ENCODE results near the gene IL17RB.

The IL17RB gene

GRCh38 chr3:53806182-53807116 lies 39.9 kb upstream of the IL17RB start:
- no peak for TF ChIP-seq CTCF (conservative IDR thresholded peaks at IDR 0.05; ENCODE audit: low read depth)
- no peak overlapping the region for H3K27ac ChIP-seq
- ChIA-PET CTCF (no interaction called here), POLR2A (ENCODE audit: low non-redundant PET) (no interaction called here)
- no peak for DNase-seq (ENCODE audit: low spot score)

GRCh38 chr3:53807117-53807810 lies 39.1 kb upstream of the IL17RB start:
- no peak for TF ChIP-seq CTCF (conservative IDR thresholded peaks at IDR 0.05; ENCODE audit: low read depth)
- no peak for DNase-seq (ENCODE audit: low spot score)
- ChIA-PET POLR2A (ENCODE audit: low non-redundant PET) (no interaction called here), CTCF (no interaction called here)
- H3K27ac ChIP-seq, result no peak overlapping the region

GRCh38 chr3:53808496-53808895 lies 37.9 kb upstream of the IL17RB start:
- no peak for TF ChIP-seq CTCF (conservative IDR thresholded peaks at IDR 0.05; ENCODE audit: low read depth)
- no peak overlapping the region for H3K27ac ChIP-seq
- POLR2A ChIA-PET (ENCODE audit: low non-redundant PET), result no interaction called here
- CTCF ChIA-PET, result no interaction called here
- no peak for DNase-seq (ENCODE audit: low spot score)

GRCh38 chr3:53809267-53809666 lies 37.1 kb upstream of the IL17RB start:
- no peak for TF ChIP-seq CTCF (conservative IDR thresholded peaks at IDR 0.05; ENCODE audit: low read depth)
- no peak overlapping the region for H3K27ac ChIP-seq
- no peak for DNase-seq (ENCODE audit: low spot score)
- POLR2A ChIA-PET (ENCODE audit: low non-redundant PET), result no interaction called here
- CTCF ChIA-PET, result no interaction called here

- ChIA-PET CTCF (no interaction called here), POLR2A (ENCODE audit: low non-redundant PET) (no interaction called here)
- no peak for DNase-seq (ENCODE audit: low spot score)
- no peak for TF ChIP-seq CTCF (conservative IDR thresholded peaks at IDR 0.05; ENCODE audit: low read depth)
- no peak overlapping the region for H3K27ac ChIP-seq
Observed at GRCh38 chr3:53809764-53810400, 36.5 kb upstream of the IL17RB start.

GRCh38 chr3:53811143-53811927 lies 35.0 kb upstream of the IL17RB start:
- no peak for DNase-seq (ENCODE audit: low spot score)
- no peak overlapping the region for H3K27ac ChIP-seq
- ChIA-PET POLR2A (ENCODE audit: low non-redundant PET) (no interaction called here), CTCF (no interaction called here)
- no peak for TF ChIP-seq CTCF (conservative IDR thresholded peaks at IDR 0.05; ENCODE audit: low read depth)
